Measurements from ENCODE around the gene BRSK2.

BRSK2 gene

DNA sequence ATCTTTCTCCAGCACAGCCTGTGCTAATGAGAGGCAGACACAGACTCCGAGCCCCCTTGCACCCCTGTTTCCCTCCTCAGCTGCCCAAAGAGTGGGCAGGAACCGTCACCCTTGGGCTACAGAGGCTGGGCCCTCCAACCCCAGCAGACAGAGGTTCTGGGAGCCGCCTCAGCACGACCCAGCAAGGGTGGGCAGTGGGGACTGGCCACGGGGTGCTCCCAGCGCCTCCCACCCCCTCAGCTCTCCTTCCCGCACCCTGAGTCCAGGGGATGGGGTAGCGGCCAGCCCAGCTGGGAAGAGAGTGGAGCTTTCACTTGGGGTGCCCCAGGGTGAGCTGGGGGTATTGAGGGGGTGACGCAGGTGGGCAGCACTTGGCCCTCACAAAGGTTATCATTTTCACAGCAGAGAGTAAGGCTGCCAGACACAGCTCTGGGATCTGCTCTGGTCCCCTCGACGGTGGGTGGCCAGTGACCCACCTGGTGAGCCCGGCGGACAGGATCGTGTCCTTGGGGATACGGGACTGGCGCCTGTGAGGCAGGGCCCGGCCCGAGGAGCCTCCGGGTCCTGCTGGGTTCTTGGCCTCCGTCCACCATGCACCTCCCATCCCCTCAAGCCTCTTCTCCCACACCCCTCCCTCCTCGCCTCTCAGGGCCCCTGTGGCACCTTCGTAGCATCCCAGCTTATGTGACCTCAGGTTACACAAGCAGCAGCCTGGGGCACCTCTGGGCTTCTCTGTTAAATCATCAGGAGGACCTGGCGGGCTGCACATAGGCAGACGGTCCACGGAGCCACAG is 14.4 kb upstream of the BRSK2 start:
- no peaks in the 10 kb centered on the region for H3K4me1 ChIP-seq (ENCODE audit: control insufficient read depth, insufficient read depth, low read length, poor library complexity, severe bottlenecking)
- no peaks in the 10 kb centered on the region for H3K27me3 ChIP-seq (replicated peaks; ENCODE audit: control insufficient read depth, insufficient read depth, low read length, poor library complexity, severe bottlenecking)
- no peaks in the 10 kb centered on the region for H3K9me3 ChIP-seq (ENCODE audit: control insufficient read depth, low read length)
- H3K27ac ChIP-seq (ENCODE audit: insufficient read depth, low read length, poor library complexity, severe bottlenecking), result no peak overlapping the region
- no peak for DNase-seq
- H3K4me3 ChIP-seq (ENCODE audit: insufficient read depth, low read depth, low read length, poor library complexity, severe bottlenecking), result no peak overlapping the region
- no peaks in the 10 kb centered on the region for H3K36me3 ChIP-seq (ENCODE audit: control insufficient read depth, insufficient read depth, low read length)

DNA sequence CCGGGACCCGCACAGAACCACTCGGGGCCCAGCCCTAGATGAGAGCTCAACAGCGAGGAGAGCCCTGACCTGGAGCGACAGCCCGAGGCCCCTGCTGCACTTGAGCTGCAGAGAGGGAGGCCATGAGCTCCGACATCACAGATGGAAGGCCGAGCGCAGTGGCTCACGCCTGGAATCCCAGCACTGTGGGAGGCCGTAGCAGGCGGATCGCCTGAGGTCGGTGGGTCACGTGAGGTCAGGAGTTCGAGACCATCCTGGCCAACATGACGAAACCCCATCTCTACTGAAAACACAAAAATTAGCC is 13.8 kb upstream of the BRSK2 start:
- Histone ChIP-seq H3K4me1 (ENCODE audit: control insufficient read depth, insufficient read depth, low read length, poor library complexity, severe bottlenecking) (no peaks in the 10 kb centered on the region), H3K27ac (ENCODE audit: insufficient read depth, low read length, poor library complexity, severe bottlenecking) (no peak overlapping the region), H3K9me3 (ENCODE audit: control insufficient read depth, low read length) (no peaks in the 10 kb centered on the region), H3K27me3 (replicated peaks; ENCODE audit: control insufficient read depth, insufficient read depth, low read length, poor library complexity, severe bottlenecking) (no peaks in the 10 kb centered on the region), H3K4me3 (ENCODE audit: insufficient read depth, low read depth, low read length, poor library complexity, severe bottlenecking) (no peak overlapping the region), H3K36me3 (ENCODE audit: control insufficient read depth, insufficient read depth, low read length) (no peaks in the 10 kb centered on the region)
- no peak for DNase-seq

- Histone ChIP-seq H3K9me3 (ENCODE audit: control insufficient read depth, low read length) (no peaks in the 10 kb centered on the region), H3K27me3 (replicated peaks; ENCODE audit: control insufficient read depth, insufficient read depth, low read length, poor library complexity, severe bottlenecking) (no peaks in the 10 kb centered on the region), H3K27ac (ENCODE audit: insufficient read depth, low read length, poor library complexity, severe bottlenecking) (no peak overlapping the region), H3K36me3 (ENCODE audit: control insufficient read depth, insufficient read depth, low read length) (no peaks in the 10 kb centered on the region), H3K4me3 (ENCODE audit: insufficient read depth, low read depth, low read length, poor library complexity, severe bottlenecking) (no peak overlapping the region), H3K4me1 (ENCODE audit: control insufficient read depth, insufficient read depth, low read length, poor library complexity, severe bottlenecking) (no peaks in the 10 kb centered on the region)
- no peak for DNase-seq
Measured at GRCh38 chr11:1377231-1377780, 12.4 kb upstream of the BRSK2 start.

GRCh38 chr11:1381793-1382425 is 7.8 kb upstream of the BRSK2 start:
- Histone ChIP-seq H3K27ac (ENCODE audit: insufficient read depth, low read length, poor library complexity, severe bottlenecking) (peak overlapping the region; percentile 11), H3K4me1 (ENCODE audit: control insufficient read depth, insufficient read depth, low read length, poor library complexity, severe bottlenecking) (no peaks in the 10 kb centered on the region), H3K36me3 (ENCODE audit: control insufficient read depth, insufficient read depth, low read length) (no peaks in the 10 kb centered on the region), H3K27me3 (replicated peaks; ENCODE audit: control insufficient read depth, insufficient read depth, low read length, poor library complexity, severe bottlenecking) (no peaks in the 10 kb centered on the region), H3K9me3 (ENCODE audit: control insufficient read depth, low read length) (no peaks in the 10 kb centered on the region), H3K4me3 (ENCODE audit: insufficient read depth, low read depth, low read length, poor library complexity, severe bottlenecking) (no peak overlapping the region)
- DNase-seq, result no peak

GRCh38 chr11:1382429-1382828 is 7.3 kb upstream of the BRSK2 start:
- Histone ChIP-seq H3K27ac (ENCODE audit: insufficient read depth, low read length, poor library complexity, severe bottlenecking) (peak overlapping the region; percentile 84), H3K4me1 (ENCODE audit: control insufficient read depth, insufficient read depth, low read length, poor library complexity, severe bottlenecking) (no peaks in the 10 kb centered on the region), H3K4me3 (ENCODE audit: insufficient read depth, low read depth, low read length, poor library complexity, severe bottlenecking) (peak overlapping the region; percentile 56), H3K36me3 (ENCODE audit: control insufficient read depth, insufficient read depth, low read length) (no peaks in the 10 kb centered on the region), H3K9me3 (ENCODE audit: control insufficient read depth, low read length) (no peaks in the 10 kb centered on the region), H3K27me3 (replicated peaks; ENCODE audit: control insufficient read depth, insufficient read depth, low read length, poor library complexity, severe bottlenecking) (no peaks in the 10 kb centered on the region)
- no peak for DNase-seq

GRCh38 chr11:1382831-1383607 is 6.7 kb upstream of the BRSK2 start:
- peak overlapping the region; percentile 56 for H3K4me3 ChIP-seq (ENCODE audit: insufficient read depth, low read depth, low read length, poor library complexity, severe bottlenecking)
- H3K27me3 ChIP-seq (replicated peaks; ENCODE audit: control insufficient read depth, insufficient read depth, low read length, poor library complexity, severe bottlenecking), result no peaks in the 10 kb centered on the region
- H3K4me1 ChIP-seq (ENCODE audit: control insufficient read depth, insufficient read depth, low read length, poor library complexity, severe bottlenecking), result no peaks in the 10 kb centered on the region
- H3K27ac ChIP-seq (ENCODE audit: insufficient read depth, low read length, poor library complexity, severe bottlenecking), result peak overlapping the region; percentile 84
- no peaks in the 10 kb centered on the region for H3K36me3 ChIP-seq (ENCODE audit: control insufficient read depth, insufficient read depth, low read length)
- peak; percentile 71 for DNase-seq
- H3K9me3 ChIP-seq (ENCODE audit: control insufficient read depth, low read length), result no peaks in the 10 kb centered on the region

GRCh38 chr11:1384199-1384970 is 5.3 kb upstream of the BRSK2 start:
- Histone ChIP-seq H3K27ac (ENCODE audit: insufficient read depth, low read length, poor library complexity, severe bottlenecking) (no peak overlapping the region), H3K27me3 (replicated peaks; ENCODE audit: control insufficient read depth, insufficient read depth, low read length, poor library complexity, severe bottlenecking) (no peaks in the 10 kb centered on the region), H3K9me3 (ENCODE audit: control insufficient read depth, low read length) (no peaks in the 10 kb centered on the region), H3K4me3 (ENCODE audit: insufficient read depth, low read depth, low read length, poor library complexity, severe bottlenecking) (no peak overlapping the region), H3K4me1 (ENCODE audit: control insufficient read depth, insufficient read depth, low read length, poor library complexity, severe bottlenecking) (peaks cover 9% of the 10 kb centered on the region), H3K36me3 (ENCODE audit: control insufficient read depth, insufficient read depth, low read length) (no peaks in the 10 kb centered on the region)
- no peak for DNase-seq

DNA sequence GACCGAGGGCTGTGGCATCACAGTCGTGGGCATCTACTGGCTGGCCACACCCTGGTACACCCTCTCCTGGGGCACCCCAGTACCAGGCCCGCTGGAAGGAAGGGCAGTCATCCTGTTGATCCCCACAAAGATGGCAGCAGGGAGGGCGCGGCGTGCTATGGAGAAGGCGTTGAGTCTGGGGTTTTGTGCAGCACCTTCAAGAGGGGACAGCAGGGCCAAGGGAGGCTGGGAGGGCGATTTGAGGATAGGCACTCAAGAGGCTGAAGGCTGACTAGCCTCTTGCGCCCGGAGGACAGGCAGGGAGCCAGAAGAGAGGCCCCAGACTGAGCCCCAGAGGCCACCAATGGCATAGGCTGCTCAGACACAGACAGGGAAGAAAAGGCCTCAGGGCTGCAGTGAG is 2.2 kb upstream of the BRSK2 start:
- no peaks in the 10 kb centered on the region for H3K9me3 ChIP-seq (ENCODE audit: control insufficient read depth, low read length)
- DNase-seq, result no peak
- peaks cover 10% of the 10 kb centered on the region for H3K27me3 ChIP-seq (replicated peaks; ENCODE audit: control insufficient read depth, insufficient read depth, low read length, poor library complexity, severe bottlenecking)
- no peaks in the 10 kb centered on the region for H3K36me3 ChIP-seq (ENCODE audit: control insufficient read depth, insufficient read depth, low read length)
- H3K27ac ChIP-seq (ENCODE audit: insufficient read depth, low read length, poor library complexity, severe bottlenecking), result no peak overlapping the region
- H3K4me1 ChIP-seq (ENCODE audit: control insufficient read depth, insufficient read depth, low read length, poor library complexity, severe bottlenecking), result peaks cover 14% of the 10 kb centered on the region
- H3K4me3 ChIP-seq (ENCODE audit: insufficient read depth, low read depth, low read length, poor library complexity, severe bottlenecking), result no peak overlapping the region

- Histone ChIP-seq H3K9me3 (ENCODE audit: control insufficient read depth, low read length) (no peaks in the 10 kb centered on the region), H3K27ac (ENCODE audit: insufficient read depth, low read length, poor library complexity, severe bottlenecking) (no peak overlapping the region), H3K4me1 (ENCODE audit: control insufficient read depth, insufficient read depth, low read length, poor library complexity, severe bottlenecking) (peaks cover 14% of the 10 kb centered on the region), H3K4me3 (ENCODE audit: insufficient read depth, low read depth, low read length, poor library complexity, severe bottlenecking) (no peak overlapping the region), H3K36me3 (ENCODE audit: control insufficient read depth, insufficient read depth, low read length) (no peaks in the 10 kb centered on the region), H3K27me3 (replicated peaks; ENCODE audit: control insufficient read depth, insufficient read depth, low read length, poor library complexity, severe bottlenecking) (peaks cover 10% of the 10 kb centered on the region)
- no peak for DNase-seq
Measured at GRCh38 chr11:1387961-1388762, 1.6 kb upstream of the BRSK2 start.
